ENCODE data around the gene IL20RA.

The IL20RA gene

DNA sequence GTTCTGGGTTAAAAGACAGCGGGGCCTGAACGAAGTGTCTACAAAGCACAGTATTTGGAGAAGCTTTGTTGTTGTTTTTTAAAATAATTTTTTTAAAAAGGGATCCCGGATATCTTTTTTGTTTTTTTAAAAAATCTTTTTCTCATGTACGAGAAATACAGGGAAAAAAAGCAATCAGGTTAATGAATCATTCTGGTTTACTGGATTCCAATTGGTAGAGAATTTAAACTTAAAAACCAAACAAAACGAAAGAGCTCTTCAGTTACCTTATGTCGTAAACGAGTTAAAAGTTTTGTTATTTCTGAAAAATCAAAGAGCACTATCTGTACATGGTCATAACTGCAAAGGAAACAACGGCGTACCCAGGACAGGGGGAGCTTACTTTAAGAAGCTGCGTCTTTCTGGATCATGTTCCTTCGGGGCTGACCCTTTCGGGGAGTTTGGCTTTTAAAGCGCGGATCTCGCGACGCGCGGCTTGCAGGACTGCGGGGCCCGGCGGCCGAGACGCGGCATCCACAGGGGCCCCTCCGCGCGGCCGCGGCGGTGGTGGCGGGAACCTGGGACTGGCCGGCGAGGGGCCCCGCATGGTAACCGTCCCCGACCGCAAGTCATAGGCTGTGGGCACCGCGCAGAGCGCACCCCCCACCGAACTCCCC, 927 bp downstream of the IL20RA start:
- Histone ChIP-seq H3K9ac (ENCODE audit: low read length) (peak overlapping the region; percentile 35; the same call in 1 of the 2 replicates), H3K4me2 (ENCODE audit: low read depth, low read length) (peak overlapping the region; percentile 90), H3K27me3 (replicated peaks; ENCODE audit: insufficient read depth, low read length) (peaks cover 14% of the 10 kb centered on the region; the same call in 1 of the 2 replicates), H3K79me2 (ENCODE audit: low read length) (no peaks in the 10 kb centered on the region), H3K36me3 (replicated peaks; ENCODE audit: insufficient read depth, low read length) (no peaks in the 10 kb centered on the region), H3K9me3 (replicated peaks; ENCODE audit: insufficient read depth, low read length) (no peaks in the 10 kb centered on the region), H3K4me3 (ENCODE audit: low read length) (peak overlapping the region; percentile 79), H3K27ac (ENCODE audit: low read length) (no peak overlapping the region), H4K20me1 (ENCODE audit: insufficient read depth, low read length) (no peaks in the 10 kb centered on the region), H3K9me2 (replicated peaks; ENCODE audit: insufficient read depth, low read length) (no peaks in the 10 kb centered on the region), H2AFZ (ENCODE audit: low read length) (peak overlapping the region; percentile 80), H3K4me1 (ENCODE audit: low read length) (no peaks in the 10 kb centered on the region), H3F3A (ENCODE audit: insufficient read depth, low read length) (no peaks in the 10 kb centered on the region)
- no peak for TF ChIP-seq EZH2 (optimal IDR thresholded peaks at IDR 0.05; ENCODE audit: low read depth, low read length)
- DNase-seq, result peak; percentile 39

DNA sequence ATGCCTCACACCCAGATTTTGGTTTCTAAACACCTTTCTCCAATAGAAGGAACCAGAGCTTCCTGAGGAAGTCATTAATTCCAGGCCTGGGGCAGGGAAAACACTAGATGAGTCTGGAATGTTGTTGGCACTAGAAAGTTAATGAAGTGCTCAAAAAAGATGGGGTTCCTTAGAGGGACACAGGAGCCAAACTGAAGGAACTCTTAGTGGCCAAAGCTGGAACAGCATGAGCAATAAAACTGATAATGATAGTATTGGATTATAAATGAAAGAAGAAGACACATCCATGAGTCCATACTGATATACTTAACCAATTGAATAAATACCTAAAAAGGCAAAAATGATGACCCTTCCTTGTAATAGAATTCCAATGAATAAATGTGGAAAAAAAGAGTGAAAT, 4.4 kb downstream of the IL20RA start:
- H3K4me3 ChIP-seq (ENCODE audit: low read length), result no peak overlapping the region
- no peak overlapping the region for H3K4me2 ChIP-seq (ENCODE audit: low read depth, low read length)
- no peaks in the 10 kb centered on the region for H3F3A ChIP-seq (ENCODE audit: insufficient read depth, low read length)
- no peaks in the 10 kb centered on the region for H3K9me2 ChIP-seq (replicated peaks; ENCODE audit: insufficient read depth, low read length)
- H3K27ac ChIP-seq (ENCODE audit: low read length), result no peak overlapping the region
- no peak overlapping the region for H2AFZ ChIP-seq (ENCODE audit: low read length)
- H3K9me3 ChIP-seq (replicated peaks; ENCODE audit: insufficient read depth, low read length), result no peaks in the 10 kb centered on the region
- no peaks in the 10 kb centered on the region for H4K20me1 ChIP-seq (ENCODE audit: insufficient read depth, low read length)
- H3K36me3 ChIP-seq (replicated peaks; ENCODE audit: insufficient read depth, low read length), result no peaks in the 10 kb centered on the region
- no peak for DNase-seq
- H3K27me3 ChIP-seq (replicated peaks; ENCODE audit: insufficient read depth, low read length), result peaks cover 32% of the 10 kb centered on the region
- no peaks in the 10 kb centered on the region for H3K4me1 ChIP-seq (ENCODE audit: low read length)
- H3K9ac ChIP-seq (ENCODE audit: low read length), result no peak overlapping the region
- no peaks in the 10 kb centered on the region for H3K79me2 ChIP-seq (ENCODE audit: low read length)
- TF ChIP-seq, protein P1, sequence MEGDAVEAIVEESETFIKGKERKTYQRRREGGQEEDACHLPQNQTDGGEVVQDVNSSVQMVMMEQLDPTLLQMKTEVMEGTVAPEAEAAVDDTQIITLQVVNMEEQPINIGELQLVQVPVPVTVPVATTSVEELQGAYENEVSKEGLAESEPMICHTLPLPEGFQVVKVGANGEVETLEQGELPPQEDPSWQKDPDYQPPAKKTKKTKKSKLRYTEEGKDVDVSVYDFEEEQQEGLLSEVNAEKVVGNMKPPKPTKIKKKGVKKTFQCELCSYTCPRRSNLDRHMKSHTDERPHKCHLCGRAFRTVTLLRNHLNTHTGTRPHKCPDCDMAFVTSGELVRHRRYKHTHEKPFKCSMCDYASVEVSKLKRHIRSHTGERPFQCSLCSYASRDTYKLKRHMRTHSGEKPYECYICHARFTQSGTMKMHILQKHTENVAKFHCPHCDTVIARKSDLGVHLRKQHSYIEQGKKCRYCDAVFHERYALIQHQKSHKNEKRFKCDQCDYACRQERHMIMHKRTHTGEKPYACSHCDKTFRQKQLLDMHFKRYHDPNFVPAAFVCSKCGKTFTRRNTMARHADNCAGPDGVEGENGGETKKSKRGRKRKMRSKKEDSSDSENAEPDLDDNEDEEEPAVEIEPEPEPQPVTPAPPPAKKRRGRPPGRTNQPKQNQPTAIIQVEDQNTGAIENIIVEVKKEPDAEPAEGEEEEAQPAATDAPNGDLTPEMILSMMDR (IDR thresholded peaks at IDR 0.05; ENCODE audit: low read length), result peak; percentile 30
- TF ChIP-seq EZH2phosphoT487 (IDR thresholded peaks at IDR 0.05; ENCODE audit: low read length), result no peak

DNA sequence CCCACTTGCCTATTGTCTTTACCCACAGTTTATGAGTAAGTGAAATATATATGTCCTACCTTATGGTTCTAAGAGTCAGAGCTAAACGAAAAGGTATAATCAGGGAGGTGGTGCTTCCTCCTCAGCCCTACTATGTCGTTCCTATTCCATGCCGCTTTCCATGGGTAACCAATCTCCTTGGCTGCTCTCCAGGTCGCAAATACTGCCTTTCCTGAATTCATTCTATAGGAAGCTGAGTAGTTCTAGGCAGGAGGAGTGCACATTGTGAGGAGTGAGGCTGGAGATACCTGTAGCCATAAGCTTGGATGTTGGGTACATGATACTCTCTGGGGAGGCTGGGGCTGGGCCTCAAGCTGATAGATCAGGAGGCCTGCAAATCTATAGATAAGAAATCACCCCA, 5.8 kb downstream of the IL20RA start:
- no peak for DNase-seq
- H3K9ac ChIP-seq (ENCODE audit: low read length), result no peak overlapping the region
- peaks cover 33% of the 10 kb centered on the region for H3K27me3 ChIP-seq (replicated peaks; ENCODE audit: insufficient read depth, low read length)
- H3K9me3 ChIP-seq (replicated peaks; ENCODE audit: insufficient read depth, low read length), result no peaks in the 10 kb centered on the region
- H3K36me3 ChIP-seq (replicated peaks; ENCODE audit: insufficient read depth, low read length), result no peaks in the 10 kb centered on the region
- TF ChIP-seq EZH2phosphoT487 (IDR thresholded peaks at IDR 0.05; ENCODE audit: low read length) (no peak), EZH2 (optimal IDR thresholded peaks at IDR 0.05; ENCODE audit: low read depth, low read length) (no peak)
- TF ChIP-seq, protein P1 (IDR thresholded peaks at IDR 0.05; ENCODE audit: low read length), result no peak
- no peaks in the 10 kb centered on the region for H4K20me1 ChIP-seq (ENCODE audit: insufficient read depth, low read length)
- H3K4me3 ChIP-seq (ENCODE audit: low read length), result no peak overlapping the region
- H3K27ac ChIP-seq (ENCODE audit: low read length), result no peak overlapping the region
- H3K79me2 ChIP-seq (ENCODE audit: low read length), result no peaks in the 10 kb centered on the region
- no peaks in the 10 kb centered on the region for H3K9me2 ChIP-seq (replicated peaks; ENCODE audit: insufficient read depth, low read length)
- no peak overlapping the region for H2AFZ ChIP-seq (ENCODE audit: low read length)
- H3K4me2 ChIP-seq (ENCODE audit: low read depth, low read length), result no peak overlapping the region
- peaks cover 1% of the 10 kb centered on the region for H3K4me1 ChIP-seq (ENCODE audit: low read length)
- no peaks in the 10 kb centered on the region for H3F3A ChIP-seq (ENCODE audit: insufficient read depth, low read length)

DNA sequence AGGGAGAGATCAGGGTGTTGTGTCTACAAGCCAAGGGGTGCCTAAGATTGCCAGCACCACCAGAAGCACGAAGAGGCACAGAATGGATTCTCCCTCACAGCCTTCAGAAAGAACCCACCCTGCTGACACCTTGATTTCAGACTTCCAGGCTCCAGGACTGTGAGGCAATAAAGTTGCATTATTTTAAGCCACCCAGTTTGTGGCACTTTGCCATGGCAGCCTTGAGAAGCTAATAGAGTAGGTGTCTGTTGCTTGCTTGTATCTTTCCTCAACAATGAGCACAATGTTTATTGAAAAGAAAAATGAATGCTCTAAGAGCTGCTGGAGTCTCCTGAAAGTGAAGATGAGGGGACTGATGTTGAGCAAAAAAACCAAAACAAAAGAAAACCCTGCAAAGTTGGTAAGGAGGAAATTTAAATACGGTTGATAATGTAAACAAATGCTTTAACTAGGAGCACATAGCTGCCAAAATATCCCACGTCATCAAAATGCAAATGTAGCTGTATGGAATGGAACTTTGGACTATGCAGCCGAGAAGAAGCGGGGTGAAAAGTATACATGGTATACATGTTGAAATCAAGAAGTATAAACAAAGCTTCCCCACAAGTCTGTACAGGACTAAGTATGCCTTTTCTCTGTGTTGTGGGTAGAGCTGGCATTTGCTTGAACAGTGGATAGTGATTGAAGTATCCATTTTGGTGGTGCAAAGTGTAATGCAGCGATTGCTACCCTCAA, 8.0 kb downstream of the IL20RA start:
- H3K27me3 ChIP-seq (replicated peaks; ENCODE audit: insufficient read depth, low read length), result peaks cover 20% of the 10 kb centered on the region; the same call in 1 of the 2 replicates
- H3K27ac ChIP-seq (ENCODE audit: low read length), result no peak overlapping the region
- no peak overlapping the region for H2AFZ ChIP-seq (ENCODE audit: low read length)
- no peaks in the 10 kb centered on the region for H3K9me3 ChIP-seq (replicated peaks; ENCODE audit: insufficient read depth, low read length)
- H4K20me1 ChIP-seq (ENCODE audit: insufficient read depth, low read length), result no peaks in the 10 kb centered on the region
- no peaks in the 10 kb centered on the region for H3K9me2 ChIP-seq (replicated peaks; ENCODE audit: insufficient read depth, low read length)
- no peaks in the 10 kb centered on the region for H3K36me3 ChIP-seq (replicated peaks; ENCODE audit: insufficient read depth, low read length)
- no peak overlapping the region for H3K4me2 ChIP-seq (ENCODE audit: low read depth, low read length)
- no peak overlapping the region for H3K4me3 ChIP-seq (ENCODE audit: low read length)
- no peaks in the 10 kb centered on the region for H3K79me2 ChIP-seq (ENCODE audit: low read length)
- no peaks in the 10 kb centered on the region for H3F3A ChIP-seq (ENCODE audit: insufficient read depth, low read length)
- no peak for DNase-seq
- H3K9ac ChIP-seq (ENCODE audit: low read length), result no peak overlapping the region
- peaks cover 7% of the 10 kb centered on the region for H3K4me1 ChIP-seq (ENCODE audit: low read length)
- TF ChIP-seq EZH2 (optimal IDR thresholded peaks at IDR 0.05; ENCODE audit: low read depth, low read length) (no peak), EZH2phosphoT487 (IDR thresholded peaks at IDR 0.05; ENCODE audit: low read length) (no peak)
- TF ChIP-seq, protein P1 (IDR thresholded peaks at IDR 0.05; ENCODE audit: low read length), result no peak

Data from MM.1S (cell line).